Astrocyte of the spinal cord (primary cell): ENCODE data around the gene COX15.
A peak's percentile ranks its signal among the peaks of the same experiment; 100 is the strongest.

Experiments
- DNase-seq: peaks from one replicate; pipeline ENCODE4 v3.0.0; 2011; ENCODE audit warnings: low read depth, low spot score
- H3K4me3 ChIP-seq: 2 replicates; pipeline ENCODE4 v1.5.1; 2011; ENCODE audit warnings: low read depth, mild to moderate bottlenecking, low read length, moderate library complexity
- CTCF ChIP-seq: IDR thresholded peaks from 2 replicates; pipeline ENCODE4 v1.5.1; 2012; ENCODE audit warnings: low read depth, mild to moderate bottlenecking, low read length, inconsistent platforms
- in situ Hi-C: cut with HindIII; loops from 2 replicates; pipeline ENCODE4 v1.10.0; 2017; ENCODE audit warnings: low sequenced_read_pairs

COX15 gene

GRCh38 chr10:99730026-99730425 lies 1.9 kb downstream of the COX15 start:
- H3K4me3 ChIP-seq = no peak overlapping the region
- TF ChIP-seq CTCF = no peak
- no peak for DNase-seq
- in situ Hi-C loops = no loop called here

DNA sequence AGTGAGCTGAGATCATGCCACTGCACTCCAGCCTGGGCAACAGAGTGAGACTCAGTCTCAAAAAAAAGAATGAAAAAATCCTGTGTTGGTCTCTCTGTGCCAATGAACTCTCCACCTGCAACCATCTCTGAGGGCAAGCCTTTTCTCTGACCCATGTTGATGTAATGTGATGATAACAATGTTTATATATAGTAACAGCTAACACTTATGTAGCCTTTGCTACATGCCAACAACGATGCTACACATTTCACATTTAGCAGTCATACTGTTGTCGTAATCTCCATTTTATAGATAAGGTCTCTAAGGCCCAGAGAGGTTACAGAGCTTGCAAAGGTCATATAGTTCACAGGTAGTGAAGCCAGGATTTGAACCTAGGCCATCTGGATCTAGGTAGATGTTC lies 11.5 kb downstream of the COX15 start:
- H3K4me3 ChIP-seq = no peak overlapping the region
- TF ChIP-seq CTCF = no peak
- in situ Hi-C loops = no loop called here
- no peak for DNase-seq

- TF ChIP-seq CTCF = no peak
- DNase-seq = no peak
- in situ Hi-C loops = no loop called here
- no peak overlapping the region for H3K4me3 ChIP-seq
Measured at GRCh38 chr10:99714446-99714845, 17.5 kb downstream of the COX15 start.

- H3K4me3 ChIP-seq = no peak overlapping the region
- in situ Hi-C loops = no loop called here
- peak; percentile 68 for TF ChIP-seq CTCF
- peak; percentile 67 for DNase-seq
Measured at GRCh38 chr10:99711129-99711719, 20.7 kb downstream of the COX15 start.

DNA sequence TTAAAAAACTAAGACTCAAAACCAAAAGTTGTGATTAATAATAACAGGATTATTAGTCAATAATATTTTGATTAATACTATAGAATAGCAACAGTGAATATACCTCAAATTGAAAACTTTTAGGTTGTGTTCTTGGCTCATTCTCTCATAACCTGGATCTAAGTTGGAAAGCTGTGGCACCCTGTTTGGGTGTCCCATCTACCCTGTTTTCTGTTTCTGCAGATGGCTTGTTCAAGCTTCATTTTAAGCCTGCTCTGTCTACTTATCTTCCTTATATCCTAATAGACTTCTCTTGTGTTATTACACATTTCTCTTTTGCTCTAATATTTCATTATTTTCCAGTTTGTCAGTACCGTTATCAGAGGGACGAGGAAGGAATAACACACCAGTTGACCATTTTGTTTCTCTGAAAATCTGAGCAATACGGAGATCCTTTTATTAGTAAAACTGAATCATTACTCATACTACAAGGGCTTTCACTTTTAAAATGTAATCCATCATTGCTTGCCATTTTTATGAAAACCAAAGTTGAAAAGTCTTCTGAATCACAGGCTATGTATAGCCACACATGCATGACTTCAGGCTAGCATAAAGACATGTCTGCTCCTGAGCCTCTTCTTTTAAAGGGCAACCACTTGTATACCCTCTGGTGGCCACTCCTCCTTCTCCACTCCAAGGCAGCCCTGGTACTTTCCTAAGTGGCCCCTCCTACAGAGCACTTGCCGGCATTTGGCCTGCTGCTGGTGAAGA lies 22.3 kb downstream of the COX15 start:
- no peak overlapping the region for H3K4me3 ChIP-seq
- DNase-seq = peak; percentile 20
- in situ Hi-C loops = no loop called here
- no peak for TF ChIP-seq CTCF

DNA sequence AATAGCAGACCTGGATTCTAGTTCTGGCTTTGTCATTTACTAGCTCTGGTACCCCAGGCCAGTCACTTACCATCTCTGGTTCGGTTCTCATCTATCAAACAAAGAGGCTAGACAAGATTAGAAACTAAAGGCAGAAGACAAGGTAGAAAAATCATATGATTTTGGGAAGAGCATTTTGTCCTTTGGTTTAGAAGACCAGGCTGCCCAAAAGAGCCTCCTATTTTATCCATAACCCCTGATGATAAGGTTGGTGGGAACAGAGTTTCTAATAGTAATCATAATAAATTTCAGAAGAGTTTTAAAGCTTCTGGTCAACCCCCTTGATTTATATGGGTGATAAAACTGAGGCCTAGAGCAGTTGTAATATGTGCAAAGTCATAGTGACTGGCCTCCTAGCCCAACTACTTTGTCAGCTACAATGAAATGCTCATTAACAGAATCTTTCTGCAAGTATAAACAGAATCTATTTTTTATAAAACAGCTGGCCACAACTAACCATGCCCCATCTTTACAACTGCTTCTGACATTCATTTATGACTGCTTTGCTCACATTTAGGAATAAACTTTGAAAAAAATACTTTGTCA lies 23.4 kb downstream of the COX15 start:
- no peak for DNase-seq
- H3K4me3 ChIP-seq = no peak overlapping the region
- no peak for TF ChIP-seq CTCF
- in situ Hi-C loops = no loop called here
